ENCODE measurements around the gene GRM8. TPM values are rescaled to one million over a fixed set of nuclear protein-coding genes. Genes with fewer than 3 reads are reported as not detected.

GRM8 gene
- total RNA-seq, 1 experiment from 2014 or later = not detected

- Histone ChIP-seq H3K9me3 (ENCODE audit: control insufficient read depth, insufficient read depth, low read depth, low read length) (no peaks in the 10 kb centered on the region), H3K4me1 (ENCODE audit: control insufficient read depth, insufficient read depth, low read length) (no peaks in the 10 kb centered on the region), H3K27ac (ENCODE audit: low read length) (no peak overlapping the region), H3K27me3 (ENCODE audit: control insufficient read depth, insufficient read depth, low read length) (no peaks in the 10 kb centered on the region), H3K4me3 (ENCODE audit: low read depth in 2 of 2, low read length in 2 of 2) (no peak overlapping the region), H3K36me3 (ENCODE audit: control insufficient read depth, insufficient read depth, low read length) (no peaks in the 10 kb centered on the region)
- ChIA-PET POLR2A (no interaction called here), CTCF (no interaction called here)
- no peak for ATAC-seq
- BruUV-seq (replicated peaks) = no TSS peak
- intact Hi-C loops (cut with micrococcal nuclease; ENCODE audit: unreplicated experiment) (no loop called here), in situ Hi-C loops (cut with HindIII; ENCODE audit: low pct_unique_long_range_greater_than_20kb, low sequenced_read_pairs) (no loop called here)
- no peak for TF ChIP-seq POLR2AphosphoS5 (IDR thresholded peaks at IDR 0.05; ENCODE audit: low read depth, low read length)
- DNase-seq (ENCODE audit: low read depth, low spot score) = no peak
Measured at GRCh38 chr7:126529254-126529653, 723.5 kb downstream of the GRM8 start.

DNA sequence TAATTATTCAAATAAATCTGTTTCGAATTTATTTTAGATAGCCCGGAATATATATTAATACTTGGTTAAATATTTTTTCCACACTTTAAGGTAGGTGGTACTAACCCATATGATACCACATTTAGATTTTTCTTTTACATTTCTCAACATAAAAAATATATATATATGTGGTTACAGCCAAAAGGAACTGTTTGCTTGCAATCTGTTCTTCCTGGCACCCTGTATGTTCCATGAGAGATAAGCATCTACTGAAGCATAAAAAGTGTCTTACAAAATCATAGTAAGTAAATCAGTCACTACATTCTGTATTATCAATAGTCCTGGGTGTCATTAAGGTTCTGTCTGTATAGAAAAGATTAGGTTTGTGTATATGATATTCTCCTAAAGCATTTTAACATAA lies 726.8 kb downstream of the GRM8 start:
- POLR2A ChIA-PET = no interaction called here
- no peak overlapping the region for H3K27ac ChIP-seq (ENCODE audit: low read length)
- no peak for ATAC-seq
- no peaks in the 10 kb centered on the region for H3K9me3 ChIP-seq (ENCODE audit: control insufficient read depth, insufficient read depth, low read depth, low read length)
- H3K4me3 ChIP-seq (ENCODE audit: low read depth in 2 of 2, low read length in 2 of 2) = no peak overlapping the region
- BruUV-seq (replicated peaks) = no TSS peak
- in situ Hi-C loops (cut with HindIII; ENCODE audit: low pct_unique_long_range_greater_than_20kb, low sequenced_read_pairs) (no loop called here), intact Hi-C loops (cut with micrococcal nuclease; ENCODE audit: unreplicated experiment) (no loop called here)
- no peaks in the 10 kb centered on the region for H3K4me1 ChIP-seq (ENCODE audit: control insufficient read depth, insufficient read depth, low read length)
- H3K27me3 ChIP-seq (ENCODE audit: control insufficient read depth, insufficient read depth, low read length) = no peaks in the 10 kb centered on the region
- CTCF ChIA-PET = no interaction called here
- H3K36me3 ChIP-seq (ENCODE audit: control insufficient read depth, insufficient read depth, low read length) = no peaks in the 10 kb centered on the region
- TF ChIP-seq TCF7L2 (IDR thresholded peaks at IDR 0.05; ENCODE audit: low read depth, low read length) (no peak), SIN3A (IDR thresholded peaks at IDR 0.05; ENCODE audit: borderline replicate concordance, insufficient read depth, low read depth, low read length) (no peak), POLR2AphosphoS5 (IDR thresholded peaks at IDR 0.05; ENCODE audit: low read depth, low read length) (no peak), CTCF (IDR thresholded peaks at IDR 0.05) (no peak)
- TF ChIP-seq, protein P1, sequence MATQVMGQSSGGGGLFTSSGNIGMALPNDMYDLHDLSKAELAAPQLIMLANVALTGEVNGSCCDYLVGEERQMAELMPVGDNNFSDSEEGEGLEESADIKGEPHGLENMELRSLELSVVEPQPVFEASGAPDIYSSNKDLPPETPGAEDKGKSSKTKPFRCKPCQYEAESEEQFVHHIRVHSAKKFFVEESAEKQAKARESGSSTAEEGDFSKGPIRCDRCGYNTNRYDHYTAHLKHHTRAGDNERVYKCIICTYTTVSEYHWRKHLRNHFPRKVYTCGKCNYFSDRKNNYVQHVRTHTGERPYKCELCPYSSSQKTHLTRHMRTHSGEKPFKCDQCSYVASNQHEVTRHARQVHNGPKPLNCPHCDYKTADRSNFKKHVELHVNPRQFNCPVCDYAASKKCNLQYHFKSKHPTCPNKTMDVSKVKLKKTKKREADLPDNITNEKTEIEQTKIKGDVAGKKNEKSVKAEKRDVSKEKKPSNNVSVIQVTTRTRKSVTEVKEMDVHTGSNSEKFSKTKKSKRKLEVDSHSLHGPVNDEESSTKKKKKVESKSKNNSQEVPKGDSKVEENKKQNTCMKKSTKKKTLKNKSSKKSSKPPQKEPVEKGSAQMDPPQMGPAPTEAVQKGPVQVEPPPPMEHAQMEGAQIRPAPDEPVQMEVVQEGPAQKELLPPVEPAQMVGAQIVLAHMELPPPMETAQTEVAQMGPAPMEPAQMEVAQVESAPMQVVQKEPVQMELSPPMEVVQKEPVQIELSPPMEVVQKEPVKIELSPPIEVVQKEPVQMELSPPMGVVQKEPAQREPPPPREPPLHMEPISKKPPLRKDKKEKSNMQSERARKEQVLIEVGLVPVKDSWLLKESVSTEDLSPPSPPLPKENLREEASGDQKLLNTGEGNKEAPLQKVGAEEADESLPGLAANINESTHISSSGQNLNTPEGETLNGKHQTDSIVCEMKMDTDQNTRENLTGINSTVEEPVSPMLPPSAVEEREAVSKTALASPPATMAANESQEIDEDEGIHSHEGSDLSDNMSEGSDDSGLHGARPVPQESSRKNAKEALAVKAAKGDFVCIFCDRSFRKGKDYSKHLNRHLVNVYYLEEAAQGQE (IDR thresholded peaks at IDR 0.05; ENCODE audit: insufficient read depth in 1 of 2, low read depth in 2 of 2, low read length in 1 of 2) = no peak
- DNase-seq (ENCODE audit: low read depth, low spot score) = no peak

- H3K27me3 ChIP-seq (ENCODE audit: control insufficient read depth, insufficient read depth, low read length) = no peaks in the 10 kb centered on the region
- CTCF ChIA-PET = no interaction called here
- H3K4me3 ChIP-seq (ENCODE audit: low read depth in 2 of 2, low read length in 2 of 2) = no peak overlapping the region
- ATAC-seq (no peak), DNase-seq (ENCODE audit: low read depth, low spot score) (no peak)
- no peaks in the 10 kb centered on the region for H3K9me3 ChIP-seq (ENCODE audit: control insufficient read depth, insufficient read depth, low read depth, low read length)
- BruUV-seq (replicated peaks) = no TSS peak
- POLR2A ChIA-PET = no interaction called here
- intact Hi-C loops (cut with micrococcal nuclease; ENCODE audit: unreplicated experiment) = no loop called here
- H3K36me3 ChIP-seq (ENCODE audit: control insufficient read depth, insufficient read depth, low read length) = no peaks in the 10 kb centered on the region
- in situ Hi-C loops (cut with HindIII; ENCODE audit: low pct_unique_long_range_greater_than_20kb, low sequenced_read_pairs) = no loop called here
- H3K4me1 ChIP-seq (ENCODE audit: control insufficient read depth, insufficient read depth, low read length) = no peaks in the 10 kb centered on the region
- TF ChIP-seq, protein P1 (IDR thresholded peaks at IDR 0.05; ENCODE audit: insufficient read depth in 1 of 2, low read depth in 2 of 2, low read length in 1 of 2) = no peak
- TF ChIP-seq TCF7L2 (IDR thresholded peaks at IDR 0.05; ENCODE audit: low read depth, low read length) (no peak), SIN3A (IDR thresholded peaks at IDR 0.05; ENCODE audit: borderline replicate concordance, insufficient read depth, low read depth, low read length) (no peak), POLR2AphosphoS5 (IDR thresholded peaks at IDR 0.05; ENCODE audit: low read depth, low read length) (no peak), CTCF (IDR thresholded peaks at IDR 0.05) (no peak)
- H3K27ac ChIP-seq (ENCODE audit: low read length) = no peak overlapping the region
Measured at GRCh38 chr7:126524967-126525366, 727.8 kb downstream of the GRM8 start.
